Dendritic cell treated with granulocyte-macrophage colony-stimulating factor and Interleukin-4, amounts not matched to agents 40 ng/mL and 50 ng/mL, for 4 days (primary cell): ENCODE results near the gene EGR1.
"Not testable (repeated sequence)": the region's sequence is repeated elsewhere in the genome, so short reads cannot be mapped to it uniquely, and the experiment has no call there.

Source experiments
- H3K27ac Mint-ChIP-seq: one replicate; pipeline ENCODE4 v1.8.0; 2022; ENCODE audit warnings: mild to moderate bottlenecking, mixed read lengths
- H3K27me3 Mint-ChIP-seq: one replicate; pipeline ENCODE4 v1.8.0; 2022; ENCODE audit warnings: mild to moderate bottlenecking, mixed read lengths
- H3K36me3 Mint-ChIP-seq: one replicate; pipeline ENCODE4 v1.8.0; 2022; ENCODE audit warnings: low read depth, mixed read lengths
- H3K4me1 Mint-ChIP-seq: one replicate; pipeline ENCODE4 v1.8.0; 2022; ENCODE audit warnings: low read depth, mixed read lengths
- H3K4me3 Mint-ChIP-seq: one replicate; pipeline ENCODE4 v1.8.0; 2022; ENCODE audit warnings: mild to moderate bottlenecking, moderate library complexity, mixed read lengths
- H3K9me3 Mint-ChIP-seq: one replicate; pipeline ENCODE4 v1.8.0; 2022; ENCODE audit warnings: mixed read lengths
- intact Hi-C: fragments of 100-400 bp; cut with micrococcal nuclease; formaldehyde crosslinking; loops from one replicate; pipeline ENCODE4 v1.15.0; 2022

Gene EGR1

DNA sequence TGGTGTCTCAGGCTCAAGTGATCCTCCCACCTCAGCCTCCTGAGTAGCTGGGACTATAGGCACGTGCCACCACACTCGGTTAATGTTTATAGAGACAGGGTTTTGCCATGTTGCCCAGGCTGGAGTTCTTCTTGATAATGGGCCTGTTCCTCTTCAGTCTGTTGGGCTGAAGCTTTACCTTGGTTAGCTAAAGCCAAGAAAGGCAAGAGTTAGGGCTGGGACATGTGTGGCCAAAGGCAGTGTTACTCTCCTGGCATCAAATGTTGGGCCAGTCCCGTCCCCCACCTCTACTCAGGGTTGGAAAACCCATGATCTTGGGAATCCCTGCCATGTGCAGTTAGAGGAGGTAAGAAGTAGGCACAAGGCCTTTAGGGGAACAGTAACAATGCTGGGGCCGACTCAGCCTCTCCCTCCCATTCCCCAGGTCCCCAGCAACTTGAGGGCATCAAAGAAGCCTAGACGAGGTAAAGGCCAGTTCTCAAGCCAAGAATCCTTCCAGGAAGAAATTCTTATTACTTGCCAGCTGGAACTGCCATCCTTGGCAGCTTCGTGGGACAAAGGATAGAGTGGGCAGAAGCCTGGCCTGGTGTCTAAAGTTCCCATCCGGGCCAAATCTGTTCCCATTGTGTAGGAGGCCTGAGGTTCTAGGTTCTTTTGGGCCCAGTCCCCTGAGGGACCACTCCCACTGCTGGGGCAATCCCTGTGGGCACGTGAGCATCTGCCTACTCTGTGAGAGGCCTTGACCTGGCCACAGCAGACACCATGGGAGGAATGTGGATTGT, 4.5 kb downstream of the EGR1 start:
- Mint-ChIP-seq H3K27me3 (peaks cover 38% of the 10 kb centered on the region), H3K4me1 (peaks cover 32% of the 10 kb centered on the region), H3K36me3 (peaks cover 18% of the 10 kb centered on the region), H3K27ac (no peak overlapping the region), H3K4me3 (no peak overlapping the region), H3K9me3 (no peaks in the 10 kb centered on the region)
- intact Hi-C loops: no loop called here

DNA sequence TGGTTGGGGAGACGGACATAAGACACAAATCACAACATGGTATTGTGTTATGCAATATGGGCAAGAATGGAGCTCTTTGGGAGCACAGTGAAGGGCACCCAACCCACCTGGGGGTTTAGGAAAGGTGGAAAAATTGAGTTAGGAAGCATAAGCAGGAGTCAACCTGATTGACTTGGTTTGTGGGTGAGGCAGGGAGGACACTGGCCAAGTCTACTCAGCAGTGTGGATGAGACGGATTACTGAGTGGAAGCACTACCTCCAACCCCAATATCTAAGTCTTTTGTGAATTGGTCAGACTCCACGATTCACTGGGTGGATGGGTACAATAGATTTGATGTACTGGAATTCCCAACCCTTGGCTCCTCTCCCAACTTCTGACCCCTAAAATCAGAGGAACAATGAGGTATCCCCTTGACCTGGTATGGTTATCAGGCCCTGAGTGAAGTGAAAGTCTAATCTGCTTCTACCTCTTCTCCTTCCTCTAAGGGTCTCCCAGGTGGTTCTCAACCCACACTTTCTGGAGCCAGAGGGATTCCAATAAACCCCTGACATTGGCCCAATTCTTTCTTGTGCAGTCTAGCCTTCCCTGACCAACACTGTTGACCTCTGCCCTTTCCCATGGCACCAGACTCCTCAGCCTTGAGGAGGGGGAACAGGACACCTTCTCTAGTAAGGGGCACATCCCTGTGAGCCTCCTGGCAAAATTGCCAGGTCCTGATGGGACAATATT, 5.2 kb downstream of the EGR1 start:
- peaks cover 32% of the 10 kb centered on the region for H3K4me1 Mint-ChIP-seq
- intact Hi-C loops: no loop called here
- H3K4me3 Mint-ChIP-seq: no peak overlapping the region

DNA sequence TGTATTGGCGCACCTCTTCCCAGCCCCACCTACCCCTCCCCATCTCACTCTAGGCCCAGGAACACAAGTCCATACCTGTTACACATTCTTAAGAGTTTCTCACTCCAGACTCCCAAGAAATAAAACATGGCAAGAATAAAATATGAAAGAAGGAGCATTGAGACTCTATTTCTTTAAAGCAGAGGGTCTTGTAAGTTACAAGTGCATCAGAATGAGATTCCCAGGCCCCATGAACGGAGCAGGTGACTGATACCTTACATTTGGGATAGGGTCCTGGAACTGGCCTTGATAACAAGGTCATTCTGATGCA, 5.7 kb downstream of the EGR1 start:
- Mint-ChIP-seq H3K27ac (no peak overlapping the region), H3K36me3 (peaks cover 15% of the 10 kb centered on the region), H3K9me3 (no peaks in the 10 kb centered on the region), H3K4me3 (no peak overlapping the region), H3K4me1 (peaks cover 29% of the 10 kb centered on the region), H3K27me3 (peaks cover 43% of the 10 kb centered on the region)
- intact Hi-C loops: no loop called here

More for the DNA sequence above, 5.2 kb downstream of the EGR1 start:
- Mint-ChIP-seq H3K27me3 (peaks cover 45% of the 10 kb centered on the region), H3K27ac (no peak overlapping the region), H3K9me3 (no peaks in the 10 kb centered on the region), H3K36me3 (peaks cover 15% of the 10 kb centered on the region)

GRCh38 chr5:138472353-138472752, 7.1 kb downstream of the EGR1 start:
- intact Hi-C loops: no loop called here
- H3K4me3 Mint-ChIP-seq: no peak overlapping the region
- H3K9me3 Mint-ChIP-seq: no peaks in the 10 kb centered on the region
- H3K27me3 Mint-ChIP-seq: peaks cover 36% of the 10 kb centered on the region
- H3K4me1 Mint-ChIP-seq: peaks cover 20% of the 10 kb centered on the region
- H3K27ac Mint-ChIP-seq: no peak overlapping the region
- H3K36me3 Mint-ChIP-seq: peaks cover 7% of the 10 kb centered on the region

DNA sequence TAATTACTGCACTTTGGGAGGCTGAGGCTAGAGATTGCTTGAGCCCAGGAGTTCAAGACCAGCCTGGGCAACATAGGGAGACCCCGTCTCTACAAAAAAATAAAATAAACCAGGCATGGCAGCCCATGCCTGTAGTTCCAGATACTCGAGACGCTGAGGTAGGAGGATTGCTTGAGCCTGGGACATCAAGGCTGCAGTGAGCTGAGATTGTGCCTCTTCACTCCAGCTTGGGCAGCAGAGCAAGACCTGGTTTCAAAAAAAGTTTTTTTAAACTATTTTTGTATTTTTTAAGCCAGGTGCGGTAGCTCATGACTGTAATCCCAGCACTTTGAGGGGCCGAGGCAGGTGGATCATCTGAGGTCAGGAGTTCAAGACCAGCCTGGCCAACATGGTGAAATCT, 7.9 kb downstream of the EGR1 start:
- H3K9me3 Mint-ChIP-seq, H3K27ac Mint-ChIP-seq, H3K36me3 Mint-ChIP-seq, intact Hi-C loops, H3K4me3 Mint-ChIP-seq: not testable (repeated sequence)
- H3K27me3 Mint-ChIP-seq: peaks cover 32% of the 10 kb centered on the region
- peaks cover 15% of the 10 kb centered on the region for H3K4me1 Mint-ChIP-seq

GRCh38 chr5:138476918-138477317, 11.6 kb downstream of the EGR1 start:
- no peaks in the 10 kb centered on the region for H3K36me3 Mint-ChIP-seq
- no peak overlapping the region for H3K4me3 Mint-ChIP-seq
- intact Hi-C loops: no loop called here
- H3K9me3 Mint-ChIP-seq: no peaks in the 10 kb centered on the region
- H3K27me3 Mint-ChIP-seq: peaks cover 43% of the 10 kb centered on the region
- H3K4me1 Mint-ChIP-seq: peaks cover 11% of the 10 kb centered on the region
- no peak overlapping the region for H3K27ac Mint-ChIP-seq

DNA sequence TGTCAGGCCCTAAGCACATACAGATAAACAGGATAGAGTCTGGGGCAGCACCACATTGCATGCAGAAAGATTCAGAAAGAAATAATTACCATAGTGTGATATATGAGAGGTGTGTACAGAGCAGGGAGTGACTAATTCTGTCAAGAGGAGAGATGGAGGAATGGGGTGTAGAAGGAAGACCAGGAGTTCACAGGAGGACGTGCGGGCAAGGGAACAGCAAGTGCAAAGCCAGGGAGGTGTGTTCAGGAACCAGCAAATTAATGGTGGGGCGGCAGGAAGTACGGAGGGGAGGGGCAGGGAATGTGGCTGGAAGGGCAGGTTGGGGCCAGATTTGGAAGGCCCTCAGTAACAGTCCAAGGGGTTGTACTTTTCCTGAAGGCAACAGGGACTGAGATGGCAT, 17.4 kb downstream of the EGR1 start:
- H3K9me3 Mint-ChIP-seq: no peaks in the 10 kb centered on the region
- no peaks in the 10 kb centered on the region for H3K36me3 Mint-ChIP-seq
- H3K27me3 Mint-ChIP-seq: peaks cover 20% of the 10 kb centered on the region
- no peak overlapping the region for H3K27ac Mint-ChIP-seq
- H3K4me3 Mint-ChIP-seq: no peak overlapping the region
- intact Hi-C loops: no loop called here
- H3K4me1 Mint-ChIP-seq: peaks cover 18% of the 10 kb centered on the region

- Mint-ChIP-seq H3K4me1 (peaks cover 50% of the 10 kb centered on the region), H3K27me3 (peaks cover 36% of the 10 kb centered on the region), H3K9me3 (no peaks in the 10 kb centered on the region), H3K36me3 (no peaks in the 10 kb centered on the region), H3K27ac (no peak overlapping the region), H3K4me3 (no peak overlapping the region)
- intact Hi-C loops: no loop called here
Measured at GRCh38 chr5:138488481-138488945, 23.2 kb downstream of the EGR1 start.

DNA sequence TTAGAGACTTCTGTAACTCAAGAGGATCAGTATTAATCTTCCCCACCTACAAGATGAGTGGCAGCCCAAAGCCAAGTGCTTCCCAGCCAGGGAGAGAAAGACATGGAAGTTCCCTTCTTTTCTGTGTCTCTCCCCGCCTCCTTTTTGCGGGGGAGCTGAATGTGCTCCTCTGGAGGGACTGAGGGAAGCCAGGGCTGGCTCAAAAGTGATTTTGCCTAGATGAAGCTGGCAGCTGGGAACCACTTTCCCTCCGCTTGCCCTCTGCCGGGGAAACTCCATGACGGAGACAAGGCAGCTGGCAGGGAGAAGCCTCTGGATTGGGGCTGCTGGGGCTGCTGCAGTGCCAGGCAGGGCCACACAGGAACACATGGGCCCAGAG, 24.4 kb downstream of the EGR1 start:
- H3K4me1 Mint-ChIP-seq: peaks cover 50% of the 10 kb centered on the region
- H3K36me3 Mint-ChIP-seq: no peaks in the 10 kb centered on the region
- no peak overlapping the region for H3K27ac Mint-ChIP-seq
- H3K4me3 Mint-ChIP-seq: no peak overlapping the region
- peaks cover 43% of the 10 kb centered on the region for H3K27me3 Mint-ChIP-seq
- no peaks in the 10 kb centered on the region for H3K9me3 Mint-ChIP-seq
- intact Hi-C loops: no loop called here

- peak overlapping the region; percentile 48 for H3K4me3 Mint-ChIP-seq
- H3K27me3 Mint-ChIP-seq: peaks cover 47% of the 10 kb centered on the region
- no peak overlapping the region for H3K27ac Mint-ChIP-seq
- intact Hi-C loops: no loop called here
- no peaks in the 10 kb centered on the region for H3K9me3 Mint-ChIP-seq
- H3K36me3 Mint-ChIP-seq: no peaks in the 10 kb centered on the region
- H3K4me1 Mint-ChIP-seq: peaks cover 50% of the 10 kb centered on the region
Measured at GRCh38 chr5:138490648-138491283, 25.5 kb downstream of the EGR1 start.

DNA sequence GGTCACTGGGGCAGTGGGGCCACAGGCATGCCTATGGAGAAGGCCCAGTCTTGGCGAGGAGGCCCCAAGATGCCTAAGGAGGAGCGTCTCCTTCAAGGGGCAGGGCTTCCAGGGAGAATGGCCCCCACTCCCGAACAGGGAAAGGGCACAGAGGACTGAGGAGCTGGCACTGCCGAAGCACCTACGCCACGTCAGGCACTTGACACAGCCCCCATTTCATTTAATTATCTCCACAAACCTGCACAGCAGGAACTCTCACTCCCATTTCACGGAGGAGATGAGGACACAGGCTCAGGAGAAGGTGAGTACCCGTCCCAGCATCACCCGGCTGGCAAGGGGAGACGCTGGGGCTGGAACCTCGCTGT, 26.0 kb downstream of the EGR1 start:
- H3K9me3 Mint-ChIP-seq: no peaks in the 10 kb centered on the region
- peaks cover 49% of the 10 kb centered on the region for H3K27me3 Mint-ChIP-seq
- H3K27ac Mint-ChIP-seq: no peak overlapping the region
- intact Hi-C loops: no loop called here
- peaks cover 50% of the 10 kb centered on the region for H3K4me1 Mint-ChIP-seq
- no peaks in the 10 kb centered on the region for H3K36me3 Mint-ChIP-seq
- peak overlapping the region; percentile 48 for H3K4me3 Mint-ChIP-seq

DNA sequence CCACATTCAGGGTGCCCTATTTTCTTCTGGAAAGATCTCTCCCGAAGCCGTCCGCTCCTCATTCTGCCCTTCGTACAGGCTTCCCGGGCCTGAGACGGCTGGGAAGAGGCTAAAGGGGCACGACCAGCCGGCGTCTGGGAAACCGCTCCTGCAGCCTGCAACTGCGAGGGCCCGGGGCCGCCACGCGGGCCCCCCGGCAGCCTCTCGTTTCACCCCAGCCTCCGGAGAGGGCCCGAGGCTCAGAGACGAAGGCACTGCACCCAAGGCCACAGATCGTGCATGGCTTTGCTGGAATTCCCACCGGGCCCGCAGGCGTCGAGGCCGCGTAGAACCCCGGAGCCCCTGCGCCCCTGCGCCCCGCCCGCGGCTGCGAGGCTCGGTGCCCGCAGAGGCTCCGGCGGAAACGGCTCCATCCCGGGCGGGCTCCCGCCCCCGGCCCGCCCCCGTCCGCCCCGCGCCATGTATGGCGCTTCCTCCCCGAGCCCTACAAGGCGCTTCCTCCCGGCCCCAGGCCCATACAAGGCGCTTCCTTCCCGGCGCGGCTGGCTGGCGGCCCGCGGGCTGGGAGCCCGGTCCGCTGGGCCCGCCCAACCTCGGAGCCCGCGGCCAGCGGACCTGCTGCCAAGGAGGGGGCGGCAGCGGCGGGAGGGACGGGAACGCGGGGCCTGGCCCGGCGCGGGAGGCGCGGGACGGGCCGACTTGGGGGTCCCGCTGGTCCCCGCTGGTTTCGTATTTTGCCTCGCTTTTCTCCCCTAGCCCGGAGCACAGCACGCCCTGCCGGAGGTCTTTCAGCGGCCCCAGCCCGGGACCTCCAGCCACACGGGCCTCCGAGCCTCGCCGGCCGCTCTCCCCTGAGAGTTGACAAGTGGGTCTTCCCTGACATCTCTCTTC, 26.6 kb downstream of the EGR1 start:
- Mint-ChIP-seq H3K9me3 (no peaks in the 10 kb centered on the region), H3K27me3 (peaks cover 49% of the 10 kb centered on the region), H3K4me1 (peaks cover 44% of the 10 kb centered on the region), H3K27ac (peak overlapping the region; percentile 54), H3K36me3 (no peaks in the 10 kb centered on the region), H3K4me3 (peak overlapping the region; percentile 90)
- intact Hi-C loops: loop anchor here (1.0 kb wide), 1 partner anchor 27 kb away; the partner anchor contains the start of gene EGR1

- Mint-ChIP-seq H3K27me3 (peaks cover 49% of the 10 kb centered on the region), H3K9me3 (no peaks in the 10 kb centered on the region), H3K4me1 (peaks cover 38% of the 10 kb centered on the region), H3K36me3 (no peaks in the 10 kb centered on the region), H3K27ac (peak overlapping the region; percentile 54), H3K4me3 (peak overlapping the region; percentile 90)
- intact Hi-C loops: loop anchor here (1.0 kb wide), 1 partner anchor 27 kb away; the partner anchor contains the start of gene EGR1
Measured at GRCh38 chr5:138492560-138493045, 27.3 kb downstream of the EGR1 start.
